Activated T-helper 9 cell treated with anti-CD3 and anti-CD28 coated beads, Interleukin-2, amount 50 U/mL, for 16 hours (primary cell): ENCODE measurements around the gene CD36.

Experiments used
- DNase-seq: peaks from one replicate; pipeline ENCODE4 v3.0.0-alpha.2; 2020; ENCODE audit warnings: low read depth

CD36 gene

DNA sequence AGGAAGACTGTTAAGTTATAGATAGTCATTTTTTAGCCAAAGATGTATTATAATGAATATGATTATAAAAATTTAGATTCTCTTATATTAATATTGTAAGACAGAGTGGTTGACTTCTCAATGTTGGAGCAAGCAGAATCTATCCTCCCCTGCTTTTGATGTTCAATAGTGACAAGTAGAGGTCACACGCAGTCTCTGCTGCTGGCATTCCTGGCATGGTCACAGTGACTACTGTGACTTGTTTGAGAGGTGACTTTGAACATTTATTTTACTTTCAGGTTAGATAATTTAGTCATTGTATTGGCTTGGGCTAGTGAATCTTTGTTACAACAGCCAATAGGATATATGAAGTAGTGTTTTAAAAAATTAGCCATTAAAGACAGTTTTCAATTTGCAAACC is 13.7 kb upstream of the CD36 start:
- DNase-seq: no peak

DNA sequence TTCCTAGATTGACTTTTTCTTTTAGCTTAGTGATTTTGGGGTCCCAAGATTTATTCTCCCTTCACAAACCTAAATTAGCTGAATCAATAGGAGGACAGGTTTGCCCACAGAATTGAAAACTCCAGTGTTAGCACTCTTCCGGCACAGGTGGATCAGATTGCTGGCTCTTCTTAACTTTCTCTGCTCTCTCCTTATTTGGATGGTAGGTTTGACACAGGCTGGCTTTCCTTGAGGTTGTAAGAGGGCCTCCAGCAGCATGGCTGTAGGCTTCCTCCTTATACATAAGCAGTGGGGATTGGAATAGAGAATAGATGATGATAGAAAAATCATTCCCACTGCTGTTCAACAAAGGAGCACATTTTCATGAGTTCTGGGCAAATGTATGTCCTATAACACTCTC is 9.4 kb upstream of the CD36 start:
- DNase-seq: no peak

DNA sequence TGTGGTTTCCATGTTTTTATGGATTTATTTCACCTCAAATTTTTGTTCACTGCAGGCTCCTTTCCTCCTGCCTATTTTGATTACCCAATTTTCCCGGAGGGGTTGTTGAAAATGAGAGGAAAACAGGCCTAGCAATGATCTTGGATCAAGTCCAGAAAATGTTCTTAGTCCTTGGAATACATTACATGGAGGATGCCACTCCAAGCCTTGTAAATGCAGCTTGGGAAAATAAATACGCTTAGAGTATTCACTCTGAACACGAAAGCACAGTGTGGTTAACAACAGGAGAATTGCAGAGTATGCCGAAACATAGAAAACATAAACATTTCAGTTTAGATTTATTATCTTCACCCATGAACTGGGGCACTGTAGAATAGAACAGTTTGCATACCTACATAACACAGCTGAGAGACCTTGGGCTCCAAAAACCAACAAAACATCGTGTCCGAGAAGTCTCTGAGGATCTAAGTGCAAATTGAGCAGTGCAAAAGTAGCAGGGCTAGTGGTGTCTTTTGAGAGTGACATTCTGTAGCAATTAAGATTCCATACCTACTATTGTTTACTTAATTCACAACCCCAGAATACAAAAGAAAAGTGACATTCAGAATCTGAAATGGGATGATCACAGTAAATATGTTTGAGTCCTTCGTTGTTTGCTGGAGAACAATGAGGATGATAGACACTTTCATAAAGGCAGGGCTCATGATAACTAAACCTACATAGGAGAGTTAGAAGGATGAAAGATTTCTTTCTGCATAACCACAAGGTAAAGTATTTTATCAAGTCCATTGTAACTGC is 7.6 kb upstream of the CD36 start:
- no peak for DNase-seq

DNA sequence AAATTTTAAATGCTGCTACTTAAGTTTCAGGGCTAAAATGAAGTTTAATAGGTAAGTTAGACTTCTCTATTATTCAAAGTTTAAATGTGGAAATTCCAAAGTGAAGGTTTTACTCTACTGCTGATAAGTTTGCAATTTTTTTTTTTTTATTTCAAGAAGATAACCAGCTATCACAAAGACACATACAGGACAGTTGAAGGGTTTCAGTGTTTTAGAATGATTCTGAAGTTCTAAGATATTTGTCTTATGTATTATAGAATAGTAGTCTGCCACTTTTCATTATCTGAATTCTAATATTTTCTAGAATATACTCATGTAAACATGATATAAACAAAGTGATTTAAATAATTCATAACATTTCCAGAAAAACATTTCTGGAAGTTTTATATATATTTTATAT is 7.0 kb upstream of the CD36 start:
- no peak for DNase-seq

DNA sequence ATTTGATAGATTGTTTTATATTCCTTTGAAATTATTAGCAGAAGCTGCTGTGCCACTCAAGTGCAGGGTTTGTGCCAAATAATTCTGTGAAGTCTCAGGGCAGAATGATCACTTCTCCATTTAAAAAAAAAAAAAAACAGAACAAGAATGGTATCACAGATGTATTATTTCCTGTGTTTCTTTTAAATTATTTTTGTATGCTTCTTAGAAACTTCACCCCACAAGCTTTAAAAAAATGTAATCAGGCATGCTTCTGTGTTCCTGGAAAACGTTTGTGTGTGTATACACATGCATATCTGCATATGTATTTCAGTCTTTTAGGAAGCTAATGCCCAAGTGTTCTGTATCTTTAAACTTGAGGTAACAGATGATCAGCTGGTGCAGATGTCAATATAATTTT is 6.3 kb upstream of the CD36 start:
- DNase-seq: no peak

DNA sequence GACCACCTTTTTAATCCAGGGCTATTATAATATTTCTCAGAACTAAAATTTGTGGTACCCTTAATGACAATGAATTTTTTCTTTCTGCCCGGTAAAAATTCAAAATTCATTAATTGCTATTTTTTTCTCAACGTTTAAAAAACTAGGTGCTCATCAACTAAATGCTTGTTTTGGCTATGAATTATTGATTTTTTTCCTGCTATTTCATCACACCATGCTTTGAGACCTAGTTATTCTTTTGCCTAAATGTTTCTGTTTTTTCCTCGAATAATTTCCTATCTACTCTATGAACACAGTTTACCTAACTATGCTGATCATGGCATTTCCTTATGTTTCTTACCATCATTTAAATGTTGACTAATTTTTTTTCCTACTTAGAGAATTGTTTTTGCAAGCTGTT is 5.6 kb upstream of the CD36 start:
- DNase-seq: no peak

DNA sequence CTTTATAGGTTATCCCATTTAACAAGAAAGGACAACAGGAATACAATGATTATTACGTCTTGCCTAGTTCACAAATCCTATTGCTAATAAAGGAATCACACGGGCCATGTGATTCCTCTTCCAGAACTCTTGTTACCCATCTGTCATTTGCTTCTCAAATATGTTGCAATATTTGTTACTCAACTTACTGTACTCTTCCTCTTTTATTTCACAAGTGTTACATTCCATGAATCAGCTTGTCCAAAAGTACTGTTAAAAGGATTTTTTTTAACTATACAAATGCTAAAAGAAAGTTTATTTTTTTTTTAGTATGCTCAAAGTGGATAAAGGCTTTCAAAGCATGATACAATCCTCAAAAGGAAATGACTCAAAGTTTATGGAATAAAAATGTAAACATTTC is 3.9 kb upstream of the CD36 start:
- no peak for DNase-seq

DNA sequence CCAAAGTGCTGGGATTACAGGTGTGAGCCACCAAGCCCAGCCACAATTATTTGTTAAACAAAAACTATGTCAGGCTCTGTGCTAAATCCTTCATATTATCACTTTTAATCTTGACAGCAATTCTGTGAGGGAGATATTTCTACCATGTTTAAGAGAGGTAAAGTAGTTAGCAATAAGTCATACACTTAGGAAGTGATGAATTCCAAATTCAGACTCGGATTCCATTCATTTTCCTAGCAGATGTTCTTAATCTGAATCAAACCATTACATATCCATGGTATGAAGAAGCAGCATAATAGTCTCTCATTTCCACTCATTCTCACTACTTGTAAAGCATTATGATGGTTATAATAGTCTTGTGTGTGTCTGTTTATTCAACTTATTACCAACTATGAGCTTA is 2.9 kb upstream of the CD36 start:
- DNase-seq: no peak

DNA sequence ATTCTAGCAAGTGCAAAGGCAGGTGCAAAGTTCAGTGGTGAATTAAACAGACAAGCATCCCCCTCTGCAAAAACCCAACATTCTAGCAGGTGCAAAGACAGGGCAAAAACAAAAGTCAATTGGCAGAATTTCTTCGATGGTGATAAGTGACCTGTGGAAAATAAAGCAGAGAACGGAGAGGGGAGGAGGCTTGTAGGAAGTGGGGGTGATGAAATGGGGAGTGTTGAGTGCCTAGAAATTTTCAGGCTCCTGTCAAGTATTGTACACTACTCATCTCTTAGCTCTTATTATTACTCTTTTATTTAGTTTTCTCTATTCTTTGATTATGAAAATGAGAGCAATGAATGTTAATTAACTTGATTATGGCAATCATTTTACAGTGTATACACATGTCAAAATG is 2.4 kb upstream of the CD36 start:
- DNase-seq: no peak

DNA sequence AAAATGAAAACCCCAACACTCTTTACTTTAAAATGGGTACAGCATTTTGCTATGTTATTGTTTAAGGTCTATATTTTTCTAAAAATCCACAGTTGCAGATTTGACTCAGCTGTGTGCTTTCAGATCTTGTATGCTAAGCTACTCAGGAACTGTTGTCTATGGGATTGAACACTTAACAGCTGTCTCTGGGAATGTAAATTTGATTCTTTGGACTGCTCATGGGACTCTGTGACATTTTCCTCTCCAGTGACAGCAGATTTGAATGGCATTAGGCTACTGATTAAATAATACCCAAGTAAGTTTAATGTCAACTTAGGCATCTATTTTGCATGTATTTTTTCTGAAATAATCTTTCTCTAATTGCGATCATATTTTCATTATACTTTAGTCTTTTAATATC is 1.7 kb upstream of the CD36 start:
- DNase-seq: no peak

DNA sequence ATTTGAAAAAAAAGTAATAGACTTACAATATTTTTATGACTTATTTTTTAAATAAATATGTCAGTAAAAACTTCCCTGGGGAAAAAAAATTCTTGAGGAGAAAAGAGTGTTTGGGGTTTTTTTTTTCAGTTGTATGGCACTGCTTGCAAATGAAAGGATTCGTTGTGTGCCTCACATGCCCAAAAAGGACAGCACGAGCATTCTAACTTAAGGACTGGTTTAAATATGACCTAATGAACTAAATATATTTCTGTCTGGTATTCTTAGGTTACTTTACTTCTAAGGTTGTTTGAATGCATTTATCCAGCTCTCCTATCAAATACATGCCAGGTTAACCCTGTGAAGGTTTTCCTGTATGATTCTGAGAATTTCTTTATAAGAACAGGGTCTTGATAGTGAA is 988 bp upstream of the CD36 start:
- no peak for DNase-seq

DNA sequence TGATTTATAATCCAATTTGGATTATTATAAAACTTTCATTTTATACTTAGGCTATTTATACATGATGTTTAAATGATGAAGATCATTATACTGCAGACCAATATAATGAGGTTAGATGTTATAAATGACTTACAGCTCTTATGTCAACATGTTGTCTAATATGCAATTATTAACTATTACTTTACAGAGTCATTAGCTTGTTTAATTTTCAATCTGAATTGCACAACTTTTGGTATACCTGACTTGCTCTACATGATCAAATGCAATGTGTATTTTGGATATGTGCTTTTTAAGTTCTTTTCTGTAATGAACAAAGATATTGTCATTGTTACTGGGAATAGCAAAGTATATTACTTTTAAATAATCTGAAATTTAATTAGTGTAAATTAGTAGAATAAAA is 569 bp downstream of the CD36 start:
- DNase-seq: no peak

DNA sequence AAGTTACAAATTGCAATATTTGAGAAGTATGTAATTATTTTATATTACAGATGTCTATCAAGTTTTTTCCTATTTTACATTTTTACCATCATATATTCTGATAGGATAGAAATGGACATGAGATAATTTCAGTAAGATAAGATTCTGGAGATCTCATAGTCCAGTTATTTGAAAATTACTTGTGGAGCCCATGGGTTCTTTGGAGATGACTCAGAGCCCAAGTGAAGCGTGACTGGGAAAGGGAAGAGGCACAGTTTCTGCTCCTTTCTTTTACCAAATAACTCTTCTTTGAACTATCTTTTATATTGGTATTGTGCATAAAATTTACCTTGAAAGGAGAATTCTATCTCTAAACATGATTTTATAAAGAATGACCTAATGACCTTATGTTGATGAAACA is 2.4 kb downstream of the CD36 start:
- no peak for DNase-seq

DNA sequence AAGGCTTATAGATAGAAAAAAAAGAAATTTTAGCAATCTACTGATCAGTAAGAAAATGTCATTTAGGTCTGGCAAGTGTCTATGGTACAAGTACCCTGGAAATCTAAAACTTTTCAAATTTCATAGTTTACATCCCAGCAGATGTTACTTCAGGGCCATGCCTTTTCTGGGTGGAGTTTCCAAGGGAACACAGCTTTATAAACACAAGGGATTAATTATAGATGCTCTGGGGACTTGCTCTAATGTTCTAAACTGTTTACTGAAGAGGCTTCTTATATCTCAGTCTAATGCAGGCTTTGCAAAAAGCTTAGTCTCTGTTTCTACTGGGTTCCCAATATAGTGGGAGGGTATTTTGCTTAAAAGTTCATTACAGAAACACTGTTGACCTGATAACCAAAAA is 3.1 kb downstream of the CD36 start:
- no peak for DNase-seq

DNA sequence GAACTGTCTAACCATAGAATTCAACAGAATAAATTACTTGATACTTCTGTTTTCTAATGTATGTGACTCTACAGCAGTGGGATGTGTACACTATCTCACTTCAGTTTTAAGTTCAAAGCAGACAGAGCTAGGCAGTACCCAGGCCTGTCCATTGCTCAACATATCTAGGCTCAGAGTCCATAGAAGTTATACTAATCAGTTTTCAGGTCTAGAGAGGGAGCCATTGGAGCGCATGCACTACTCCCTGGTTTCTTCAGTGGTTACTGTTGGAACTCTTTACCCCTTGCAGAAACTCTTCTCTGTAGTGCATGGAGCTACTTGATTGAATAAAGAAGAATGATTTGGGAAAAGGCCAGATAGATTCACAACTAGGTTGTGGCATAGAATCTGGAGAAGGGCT is 4.4 kb downstream of the CD36 start:
- no peak for DNase-seq

DNA sequence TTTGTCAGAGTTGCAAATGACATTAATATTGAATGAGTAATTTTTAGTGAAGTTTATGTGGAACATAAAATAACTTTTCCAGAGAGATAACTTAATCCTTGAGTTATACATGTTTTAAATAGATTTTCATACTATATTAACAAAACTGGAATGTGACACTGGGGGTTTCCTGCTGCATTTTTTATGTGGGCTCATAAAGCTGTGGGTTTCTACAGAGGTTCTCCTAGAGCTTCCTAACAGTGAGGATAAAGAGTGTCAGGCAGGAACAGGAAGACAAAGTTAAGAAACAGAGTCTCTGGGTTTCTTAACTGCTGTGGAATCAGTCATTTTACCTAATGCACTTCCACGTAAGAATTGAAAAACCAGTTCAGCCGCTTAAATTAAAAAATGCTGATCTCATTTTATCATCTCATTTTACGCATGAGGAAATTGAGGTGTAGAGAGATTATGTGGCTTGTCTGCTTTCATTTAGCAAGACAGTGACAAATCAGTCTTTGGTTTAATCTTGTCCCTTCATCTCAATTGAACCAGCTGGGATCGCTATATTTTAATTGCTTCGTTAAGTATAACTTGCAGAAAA is 5.0 kb downstream of the CD36 start:
- no peak for DNase-seq

DNA sequence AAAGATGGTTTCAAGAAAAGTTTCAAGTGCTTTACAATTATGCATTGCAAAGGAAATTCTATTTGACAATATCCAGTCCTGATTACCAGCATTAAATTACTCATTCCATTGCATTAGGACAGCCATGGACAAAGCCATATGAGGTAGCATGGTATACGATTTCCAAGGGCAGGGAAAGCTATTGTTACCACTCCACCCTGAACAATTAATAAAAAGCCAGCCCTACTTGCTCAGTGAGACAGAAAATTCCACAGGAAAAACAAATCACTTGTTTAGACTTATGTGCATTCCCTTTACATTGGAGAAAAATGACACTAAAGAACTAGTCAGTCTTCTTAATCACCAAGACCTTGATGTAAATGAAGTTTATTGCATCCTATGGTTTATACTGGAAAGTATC is 5.6 kb downstream of the CD36 start:
- DNase-seq: no peak

DNA sequence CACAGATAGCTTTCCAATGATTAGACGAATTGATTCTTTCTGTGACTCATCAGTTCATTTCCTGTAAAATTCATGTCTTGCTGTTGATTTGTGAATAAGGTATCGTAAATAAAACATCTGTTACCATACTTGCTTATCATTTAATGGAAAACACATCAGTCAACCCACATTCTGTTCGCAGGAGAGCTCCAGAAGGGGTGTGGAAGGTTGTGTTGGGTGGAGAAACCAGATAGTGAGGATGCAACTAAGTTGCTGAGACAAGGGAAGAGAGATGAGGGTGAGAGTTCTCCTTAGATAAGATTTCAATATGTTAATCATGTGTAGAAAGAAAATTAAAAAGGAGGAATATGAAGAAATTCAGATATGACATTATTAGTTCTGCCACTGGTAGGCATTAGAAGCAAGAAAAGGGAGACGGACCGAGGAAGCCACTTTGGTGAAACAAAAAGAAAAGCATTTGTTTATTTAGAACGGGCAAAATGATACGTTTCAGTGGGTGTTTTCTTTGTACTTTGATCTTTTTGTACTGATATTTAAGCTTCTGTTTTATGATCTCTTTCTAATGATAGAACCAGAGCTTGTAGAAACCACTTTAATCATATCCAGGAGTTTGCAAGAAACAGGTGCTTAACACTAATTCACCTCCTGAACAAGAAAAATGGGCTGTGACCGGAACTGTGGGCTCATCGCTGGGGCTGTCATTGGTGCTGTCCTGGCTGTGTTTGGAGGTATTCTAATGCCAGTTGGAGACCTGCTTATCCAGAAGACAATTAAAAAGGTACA is 7.8 kb downstream of the CD36 start:
- DNase-seq: no peak

DNA sequence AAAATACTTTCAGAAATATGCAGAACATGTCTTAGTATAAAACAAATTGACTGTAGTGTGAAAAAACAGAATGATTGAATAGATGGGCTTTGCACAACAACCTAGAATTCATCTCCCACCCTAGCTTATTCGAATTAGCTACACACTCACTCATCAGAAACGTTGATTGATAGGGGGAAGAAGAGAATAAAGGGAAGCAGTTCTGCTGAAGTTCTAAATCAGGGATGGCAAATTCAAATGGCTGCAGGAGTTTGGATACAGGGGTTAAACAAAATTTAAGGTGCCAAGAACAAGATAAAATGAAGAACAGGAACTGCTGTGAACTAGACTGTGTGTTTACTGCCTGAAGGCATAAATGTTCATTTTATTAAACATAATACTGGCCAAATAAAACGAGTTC is 9.0 kb downstream of the CD36 start:
- DNase-seq: no peak

DNA sequence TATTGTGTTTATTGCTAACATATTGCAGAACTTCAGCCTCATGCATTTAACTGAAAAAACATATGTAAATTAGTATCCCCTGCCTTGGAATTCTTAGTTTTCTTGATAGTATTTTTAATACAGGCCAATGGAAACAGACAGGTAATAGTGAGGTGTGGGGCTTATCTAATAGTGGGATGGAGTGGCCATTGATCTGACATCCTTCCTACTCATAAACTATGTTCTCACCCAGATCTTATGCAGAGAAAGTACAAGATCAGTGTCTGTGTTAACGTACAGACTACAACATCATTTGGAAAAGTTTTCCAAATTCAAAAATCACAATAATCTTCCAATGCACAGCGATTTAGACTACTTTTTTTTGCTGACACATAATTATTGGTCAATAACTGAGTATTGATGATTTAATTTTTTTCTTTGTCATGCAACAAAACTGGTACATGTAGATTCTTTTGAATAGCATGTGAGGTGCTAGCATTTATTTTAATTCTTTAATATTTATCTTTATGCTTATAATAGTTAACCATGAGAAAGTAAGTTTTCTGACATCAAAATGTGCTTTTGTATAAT is 9.7 kb downstream of the CD36 start:
- DNase-seq: no peak

DNA sequence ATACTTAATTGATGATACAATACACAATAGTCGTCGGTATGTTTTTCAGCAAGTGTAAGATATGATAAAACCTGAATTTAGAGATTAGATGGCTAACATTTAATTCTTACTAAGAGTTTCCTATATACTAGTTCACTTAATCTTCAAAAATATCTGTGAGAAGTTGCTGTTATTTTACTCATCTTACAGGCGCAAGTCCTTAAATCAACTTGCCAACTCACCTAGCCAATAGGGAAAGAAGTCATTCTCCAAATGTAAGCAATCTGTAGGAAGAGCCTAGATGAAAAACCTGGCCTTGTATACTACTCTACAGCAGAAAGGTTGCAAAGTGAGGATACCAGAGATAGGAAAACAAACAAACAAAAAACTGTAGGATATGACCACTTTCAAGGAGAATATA is 10.6 kb downstream of the CD36 start:
- DNase-seq: no peak

DNA sequence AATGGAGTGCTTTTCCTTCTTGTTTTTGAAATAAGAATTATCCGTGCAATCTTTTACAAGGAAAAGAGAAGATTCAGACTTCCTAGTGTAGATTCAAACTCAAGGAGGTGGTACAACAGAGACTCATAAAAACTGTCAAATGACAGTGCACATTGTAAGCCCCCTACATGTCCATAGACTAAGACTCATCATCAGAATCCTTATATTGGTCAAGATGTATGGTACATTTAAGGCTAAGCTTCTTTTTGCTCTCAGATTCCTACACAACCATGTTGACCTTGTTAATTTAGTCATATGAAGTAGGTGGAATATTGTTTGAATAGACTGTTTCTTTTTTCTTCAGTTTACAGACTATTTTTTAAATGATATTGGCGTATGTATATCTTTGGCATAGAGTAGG is 11.6 kb downstream of the CD36 start:
- DNase-seq: no peak

DNA sequence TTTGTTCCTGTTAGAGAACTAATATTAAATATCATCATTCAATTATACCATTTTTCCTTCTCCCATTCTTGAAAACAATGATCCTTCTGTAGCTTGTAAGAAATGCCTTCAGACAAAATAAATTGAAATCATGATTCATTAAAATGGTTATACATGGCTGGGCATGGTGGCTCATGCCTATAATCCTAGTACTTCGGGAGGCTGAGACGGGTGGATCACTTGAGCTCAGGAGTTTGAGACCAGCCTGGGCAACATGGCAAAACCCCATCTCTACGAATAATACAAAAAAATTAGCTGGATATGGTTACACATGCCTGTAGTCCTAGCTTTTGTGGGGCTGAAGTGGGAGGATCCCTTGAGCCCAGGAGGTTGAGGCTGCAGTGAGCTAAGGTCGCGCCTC is 13.0 kb downstream of the CD36 start:
- DNase-seq: no peak
